ENCODE data around the gene HOXA3.

The HOXA3 gene

DNA sequence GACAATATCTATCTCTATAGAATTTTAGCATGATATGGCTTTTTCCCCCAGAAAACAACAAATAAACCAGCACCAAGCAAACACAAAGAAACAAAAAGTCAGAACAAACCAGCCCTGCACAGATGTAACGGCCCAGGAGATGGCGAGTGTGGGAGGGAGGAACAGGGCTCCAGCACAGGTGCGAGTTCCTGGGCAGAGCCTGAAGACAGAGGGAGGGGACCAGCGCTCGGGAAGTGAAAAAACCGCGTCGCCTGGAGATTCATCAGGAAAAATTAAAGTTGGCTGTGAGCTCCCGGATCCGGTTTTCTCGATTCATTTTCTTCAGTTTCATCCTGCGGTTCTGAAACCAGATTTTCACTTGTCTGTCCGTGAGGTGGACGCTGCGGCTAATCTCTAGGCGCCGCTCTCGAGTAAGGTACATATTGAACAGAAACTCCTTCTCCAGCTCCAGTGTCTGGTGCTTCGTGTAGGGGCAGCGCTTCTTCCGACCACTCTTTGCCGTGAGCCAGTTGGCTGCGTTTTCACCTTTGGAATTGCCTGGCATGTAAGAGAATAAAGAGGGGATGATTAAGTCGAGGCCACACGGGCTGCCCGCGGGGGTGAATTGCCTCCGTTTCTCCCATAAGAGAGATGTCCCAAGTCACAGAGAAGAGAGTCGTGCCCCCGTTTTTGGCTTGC, 19.4 kb upstream of the HOXA3 start:
- no peak overlapping the region for H3K27ac ChIP-seq (ENCODE audit: insufficient read depth, low read length, poor library complexity, severe bottlenecking)
- peaks cover 37% of the 10 kb centered on the region for H3K4me1 ChIP-seq (ENCODE audit: control insufficient read depth, insufficient read depth, low read length, poor library complexity, severe bottlenecking)
- no peaks in the 10 kb centered on the region for H3K9me3 ChIP-seq (ENCODE audit: control insufficient read depth, low read length)
- no peak for DNase-seq
- H3K36me3 ChIP-seq (ENCODE audit: control insufficient read depth, insufficient read depth, low read length): no peaks in the 10 kb centered on the region
- no peak overlapping the region for H3K4me3 ChIP-seq (ENCODE audit: insufficient read depth, low read depth, low read length, poor library complexity, severe bottlenecking)
- H3K27me3 ChIP-seq (replicated peaks; ENCODE audit: control insufficient read depth, insufficient read depth, low read length, poor library complexity, severe bottlenecking): peaks cover 93% of the 10 kb centered on the region

DNA sequence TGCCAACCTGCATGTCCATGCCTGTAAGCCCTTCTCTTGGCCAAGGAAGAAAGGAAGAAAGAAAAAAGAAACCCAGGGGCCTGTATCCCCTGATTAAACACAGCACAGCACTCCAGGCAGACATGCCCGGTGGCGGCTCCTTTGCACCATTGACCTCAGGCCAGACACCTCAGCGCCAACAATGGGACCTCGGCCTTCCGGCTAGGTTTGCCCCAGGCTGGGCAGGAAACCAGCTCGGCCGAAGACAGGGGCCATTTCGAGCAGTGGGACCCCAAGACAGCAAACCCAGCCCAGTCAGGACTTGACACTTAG, 18.9 kb upstream of the HOXA3 start:
- H3K27me3 ChIP-seq (replicated peaks; ENCODE audit: control insufficient read depth, insufficient read depth, low read length, poor library complexity, severe bottlenecking): peaks cover 98% of the 10 kb centered on the region
- no peaks in the 10 kb centered on the region for H3K9me3 ChIP-seq (ENCODE audit: control insufficient read depth, low read length)
- H3K27ac ChIP-seq (ENCODE audit: insufficient read depth, low read length, poor library complexity, severe bottlenecking): no peak overlapping the region
- H3K4me3 ChIP-seq (ENCODE audit: insufficient read depth, low read depth, low read length, poor library complexity, severe bottlenecking): no peak overlapping the region
- H3K36me3 ChIP-seq (ENCODE audit: control insufficient read depth, insufficient read depth, low read length): no peaks in the 10 kb centered on the region
- no peak for DNase-seq
- H3K4me1 ChIP-seq (ENCODE audit: control insufficient read depth, insufficient read depth, low read length, poor library complexity, severe bottlenecking): peaks cover 39% of the 10 kb centered on the region

DNA sequence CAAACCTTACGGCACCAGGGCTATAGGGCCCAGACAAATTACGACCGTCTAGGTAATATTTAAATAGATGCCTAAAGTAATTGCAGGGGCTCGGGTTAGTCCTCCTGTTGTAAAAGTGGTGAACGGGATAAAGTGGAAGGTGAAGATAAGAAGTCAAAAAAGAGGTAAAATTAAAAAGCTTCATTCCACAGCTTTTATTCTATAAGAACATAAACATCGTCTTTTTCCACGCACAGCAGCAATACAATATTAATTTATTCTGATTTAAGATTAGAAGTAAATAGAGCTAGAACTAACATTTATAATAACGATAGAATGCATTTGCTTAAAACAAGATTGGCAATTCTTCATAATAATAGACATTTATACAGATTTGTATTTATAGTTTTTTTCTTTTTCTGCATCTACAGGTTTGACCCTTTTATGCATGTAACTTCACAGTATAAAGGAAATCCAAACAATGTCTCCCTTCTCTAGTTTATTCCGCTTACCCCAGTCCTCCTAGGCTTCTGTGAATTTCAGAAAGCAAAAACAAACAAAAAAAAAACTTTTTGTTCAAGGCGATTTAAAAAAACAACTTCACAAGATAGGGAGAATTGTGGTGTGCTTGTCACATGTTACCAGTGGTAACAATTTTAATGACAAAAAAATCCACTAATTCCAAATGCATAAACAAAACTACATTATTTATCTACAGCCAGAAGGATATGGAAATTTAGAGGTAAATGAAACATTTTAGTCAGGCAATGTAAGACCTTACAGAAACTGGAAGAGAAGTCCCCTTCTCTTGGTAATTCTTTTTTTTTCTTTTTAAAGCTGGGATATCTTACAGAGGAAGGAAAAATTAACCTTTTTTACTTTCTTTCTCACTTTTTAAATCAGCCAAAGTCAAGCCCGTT, 18.3 kb upstream of the HOXA3 start:
- Histone ChIP-seq H3K27me3 (replicated peaks; ENCODE audit: control insufficient read depth, insufficient read depth, low read length, poor library complexity, severe bottlenecking) (peaks cover 100% of the 10 kb centered on the region), H3K27ac (ENCODE audit: insufficient read depth, low read length, poor library complexity, severe bottlenecking) (no peak overlapping the region), H3K36me3 (ENCODE audit: control insufficient read depth, insufficient read depth, low read length) (no peaks in the 10 kb centered on the region), H3K9me3 (ENCODE audit: control insufficient read depth, low read length) (no peaks in the 10 kb centered on the region), H3K4me3 (ENCODE audit: insufficient read depth, low read depth, low read length, poor library complexity, severe bottlenecking) (no peak overlapping the region), H3K4me1 (ENCODE audit: control insufficient read depth, insufficient read depth, low read length, poor library complexity, severe bottlenecking) (peaks cover 45% of the 10 kb centered on the region)
- no peak for DNase-seq

DNA sequence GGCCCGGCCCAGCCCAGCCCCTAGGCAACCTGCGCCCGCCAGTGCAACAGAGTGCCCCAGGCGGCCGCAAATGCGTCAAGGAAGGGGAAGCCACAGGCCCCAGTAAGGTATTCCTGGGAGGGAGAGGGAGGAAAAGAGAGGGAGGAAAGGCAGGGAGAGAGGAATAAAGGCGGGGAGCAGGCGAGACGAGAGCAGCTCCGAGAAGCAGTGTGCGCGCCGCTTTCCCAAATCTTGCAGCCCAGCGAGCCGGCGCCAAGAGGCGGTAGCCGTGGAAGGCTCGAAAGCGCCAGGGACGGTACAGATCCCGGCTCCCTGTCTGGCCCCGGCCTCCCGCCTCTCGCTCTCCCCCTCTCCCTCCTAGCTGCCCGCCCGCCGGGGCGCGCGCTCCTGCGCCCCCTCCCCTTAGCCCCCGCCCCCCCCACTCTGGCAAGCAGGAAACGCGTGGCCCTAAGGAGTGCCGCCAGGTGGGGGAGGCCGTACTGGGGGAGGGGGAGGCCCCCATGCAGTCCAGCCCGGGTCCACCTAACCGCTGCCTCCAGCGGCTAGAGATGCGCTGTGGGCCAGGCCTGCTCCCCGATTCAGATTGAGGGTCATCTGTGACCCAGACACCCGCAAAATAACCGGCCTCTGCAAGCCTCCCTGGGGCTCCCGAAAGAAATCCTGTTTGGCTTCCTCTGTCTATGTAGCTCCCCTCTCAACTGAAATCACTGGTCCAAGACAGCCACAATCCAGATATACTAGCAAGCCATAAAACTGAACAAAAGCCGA, 17.5 kb upstream of the HOXA3 start:
- H3K27ac ChIP-seq (ENCODE audit: insufficient read depth, low read length, poor library complexity, severe bottlenecking): no peak overlapping the region
- peaks cover 100% of the 10 kb centered on the region for H3K27me3 ChIP-seq (replicated peaks; ENCODE audit: control insufficient read depth, insufficient read depth, low read length, poor library complexity, severe bottlenecking)
- H3K4me3 ChIP-seq (ENCODE audit: insufficient read depth, low read depth, low read length, poor library complexity, severe bottlenecking): no peak overlapping the region

DNA sequence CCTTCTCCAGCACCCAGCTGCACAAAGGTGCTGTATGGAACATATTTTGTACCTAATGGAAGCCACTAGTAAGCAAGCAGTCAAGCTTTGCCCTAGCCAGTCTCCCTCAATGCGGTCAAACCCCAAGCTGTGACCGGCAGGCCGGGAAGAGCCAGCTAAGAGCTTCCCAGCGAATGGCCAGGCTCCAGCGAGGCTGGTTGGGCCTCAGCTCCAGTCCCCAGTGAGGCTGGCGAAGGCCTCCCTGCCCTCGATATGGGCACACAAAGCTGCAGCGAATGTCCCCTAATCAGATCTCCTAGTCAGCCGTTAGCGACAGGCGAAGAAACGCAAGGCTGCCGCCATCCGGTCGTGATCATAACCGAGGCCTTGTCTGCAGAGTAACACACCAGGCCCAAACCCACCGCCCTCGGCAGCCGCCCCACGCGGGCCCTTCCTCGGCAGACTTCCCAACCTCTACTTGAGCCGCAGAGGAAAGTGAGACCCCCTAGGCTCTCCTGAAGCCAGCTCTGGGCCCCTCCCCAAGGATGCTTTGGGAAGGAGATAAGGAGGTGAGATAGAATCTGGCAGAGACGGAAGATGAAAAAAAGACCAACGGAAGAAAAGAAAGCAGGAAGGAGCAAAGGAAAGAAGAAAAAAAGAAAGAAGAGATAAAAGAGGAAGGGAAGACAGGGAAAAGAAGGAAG, 16.0 kb upstream of the HOXA3 start:
- no peak overlapping the region for H3K4me3 ChIP-seq (ENCODE audit: insufficient read depth, low read depth, low read length, poor library complexity, severe bottlenecking)
- peaks cover 47% of the 10 kb centered on the region for H3K4me1 ChIP-seq (ENCODE audit: control insufficient read depth, insufficient read depth, low read length, poor library complexity, severe bottlenecking)

More for the DNA sequence above, 17.5 kb upstream of the HOXA3 start:
- H3K4me1 ChIP-seq (ENCODE audit: control insufficient read depth, insufficient read depth, low read length, poor library complexity, severe bottlenecking): peaks cover 53% of the 10 kb centered on the region
- H3K9me3 ChIP-seq (ENCODE audit: control insufficient read depth, low read length): no peaks in the 10 kb centered on the region
- DNase-seq: no peak
- H3K36me3 ChIP-seq (ENCODE audit: control insufficient read depth, insufficient read depth, low read length): no peaks in the 10 kb centered on the region

DNA sequence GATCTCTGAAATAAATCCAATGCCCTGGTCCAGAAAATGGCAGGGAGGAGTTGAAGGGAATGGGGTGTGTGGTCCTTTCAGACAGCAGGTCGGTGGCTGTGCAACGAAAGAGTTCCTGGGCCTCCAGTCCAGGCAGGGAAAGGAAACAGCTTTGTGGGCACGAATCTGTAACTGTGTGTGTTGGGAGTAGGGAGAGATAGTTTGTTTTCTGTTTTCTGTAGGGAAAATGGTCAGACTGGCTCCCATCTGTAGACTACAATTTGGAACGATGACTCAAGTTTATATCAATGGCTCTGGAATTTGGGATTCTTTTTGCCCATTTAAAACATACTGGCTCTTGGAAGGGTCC, 15.5 kb upstream of the HOXA3 start:
- Histone ChIP-seq H3K27me3 (replicated peaks; ENCODE audit: control insufficient read depth, insufficient read depth, low read length, poor library complexity, severe bottlenecking) (peaks cover 97% of the 10 kb centered on the region), H3K36me3 (ENCODE audit: control insufficient read depth, insufficient read depth, low read length) (no peaks in the 10 kb centered on the region), H3K4me1 (ENCODE audit: control insufficient read depth, insufficient read depth, low read length, poor library complexity, severe bottlenecking) (peaks cover 42% of the 10 kb centered on the region), H3K9me3 (ENCODE audit: control insufficient read depth, low read length) (no peaks in the 10 kb centered on the region), H3K27ac (ENCODE audit: insufficient read depth, low read length, poor library complexity, severe bottlenecking) (no peak overlapping the region), H3K4me3 (ENCODE audit: insufficient read depth, low read depth, low read length, poor library complexity, severe bottlenecking) (no peak overlapping the region)
- no peak for DNase-seq

More for the DNA sequence above, 16.0 kb upstream of the HOXA3 start:
- no peaks in the 10 kb centered on the region for H3K36me3 ChIP-seq (ENCODE audit: control insufficient read depth, insufficient read depth, low read length)
- DNase-seq: no peak
- no peaks in the 10 kb centered on the region for H3K9me3 ChIP-seq (ENCODE audit: control insufficient read depth, low read length)
- peaks cover 100% of the 10 kb centered on the region for H3K27me3 ChIP-seq (replicated peaks; ENCODE audit: control insufficient read depth, insufficient read depth, low read length, poor library complexity, severe bottlenecking)
- H3K27ac ChIP-seq (ENCODE audit: insufficient read depth, low read length, poor library complexity, severe bottlenecking): no peak overlapping the region

DNA sequence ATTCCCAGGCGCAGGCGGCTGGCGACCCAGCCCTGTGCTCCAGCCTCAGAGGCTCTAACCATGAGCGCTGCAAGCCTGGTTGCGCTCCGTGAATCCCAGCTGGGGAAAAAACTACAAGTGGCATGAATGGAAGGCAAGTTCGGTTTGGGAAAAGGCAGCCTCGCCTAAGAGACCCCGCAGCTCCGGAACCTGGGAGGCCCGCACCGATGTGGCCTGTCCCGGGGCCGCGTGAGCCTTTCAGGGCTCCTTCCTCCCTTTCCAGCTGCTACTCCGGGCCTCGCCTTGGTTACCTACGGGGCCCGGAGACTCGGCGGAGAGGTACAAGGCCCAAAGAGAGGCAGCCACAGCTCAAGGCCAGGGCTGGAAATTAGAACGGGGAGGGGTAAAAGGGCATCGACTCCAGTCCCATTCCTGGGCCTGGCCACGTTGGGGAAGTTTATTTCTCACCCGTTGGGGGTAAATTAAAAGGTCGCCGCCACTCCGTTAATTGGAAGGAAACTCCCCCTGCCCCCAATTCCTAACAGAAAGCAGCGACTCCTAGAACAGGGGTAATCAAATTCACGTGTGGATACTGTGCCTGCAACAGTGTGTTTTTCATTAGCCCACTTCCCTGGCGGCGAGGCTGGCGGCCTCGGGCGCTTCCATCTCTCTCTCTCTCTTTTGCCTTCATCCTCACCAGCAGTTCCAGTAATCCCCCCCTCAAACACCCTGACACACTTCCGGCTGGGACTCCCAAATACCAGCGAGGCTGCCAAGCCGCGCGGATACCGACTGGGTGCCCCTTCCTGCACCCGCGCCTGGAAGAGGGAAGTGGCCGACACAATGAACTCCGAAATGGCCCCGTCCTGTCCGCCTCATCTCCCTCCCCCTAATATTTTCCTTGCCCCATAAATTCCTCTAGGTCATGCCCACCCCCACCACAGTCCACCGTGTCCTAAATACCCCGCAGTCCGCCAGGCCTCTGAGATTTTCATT, 14.4 kb upstream of the HOXA3 start:
- Histone ChIP-seq H3K27me3 (replicated peaks; ENCODE audit: control insufficient read depth, insufficient read depth, low read length, poor library complexity, severe bottlenecking) (peaks cover 93% of the 10 kb centered on the region), H3K36me3 (ENCODE audit: control insufficient read depth, insufficient read depth, low read length) (no peaks in the 10 kb centered on the region), H3K9me3 (ENCODE audit: control insufficient read depth, low read length) (no peaks in the 10 kb centered on the region), H3K27ac (ENCODE audit: insufficient read depth, low read length, poor library complexity, severe bottlenecking) (no peak overlapping the region), H3K4me3 (ENCODE audit: insufficient read depth, low read depth, low read length, poor library complexity, severe bottlenecking) (no peak overlapping the region), H3K4me1 (ENCODE audit: control insufficient read depth, insufficient read depth, low read length, poor library complexity, severe bottlenecking) (peaks cover 36% of the 10 kb centered on the region)
- no peak for DNase-seq

DNA sequence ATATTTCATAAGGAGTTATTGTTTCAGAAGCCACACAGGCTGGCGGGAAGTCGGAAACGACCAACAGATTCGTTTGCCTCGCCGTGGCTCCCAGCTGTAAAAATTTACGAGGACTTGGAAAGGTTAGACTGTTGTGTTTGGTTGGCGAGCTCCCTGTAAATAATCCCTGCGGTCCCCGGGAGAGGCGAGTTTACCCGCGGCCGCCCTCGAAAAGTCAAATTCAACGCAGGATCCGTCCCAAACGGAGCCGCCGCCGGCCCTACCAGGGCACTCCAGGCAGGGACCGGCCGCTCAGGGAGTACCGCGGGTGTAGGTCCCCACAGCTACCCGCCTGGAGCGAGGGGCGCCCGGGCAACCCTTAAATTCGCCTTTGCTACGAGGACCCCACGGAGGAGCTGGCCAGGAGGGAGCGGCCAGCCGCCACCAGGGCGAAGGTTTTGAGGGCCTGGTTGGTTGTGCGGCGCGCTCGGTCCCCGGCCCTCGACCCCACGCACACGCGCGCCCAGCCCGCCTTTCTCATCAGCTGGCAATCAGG, 13.7 kb upstream of the HOXA3 start:
- Histone ChIP-seq H3K27ac (ENCODE audit: insufficient read depth, low read length, poor library complexity, severe bottlenecking) (no peak overlapping the region), H3K9me3 (ENCODE audit: control insufficient read depth, low read length) (no peaks in the 10 kb centered on the region), H3K27me3 (replicated peaks; ENCODE audit: control insufficient read depth, insufficient read depth, low read length, poor library complexity, severe bottlenecking) (peaks cover 87% of the 10 kb centered on the region), H3K36me3 (ENCODE audit: control insufficient read depth, insufficient read depth, low read length) (no peaks in the 10 kb centered on the region), H3K4me3 (ENCODE audit: insufficient read depth, low read depth, low read length, poor library complexity, severe bottlenecking) (no peak overlapping the region), H3K4me1 (ENCODE audit: control insufficient read depth, insufficient read depth, low read length, poor library complexity, severe bottlenecking) (peaks cover 40% of the 10 kb centered on the region)
- DNase-seq: no peak

All from effector memory CD4-positive, alpha-beta T cell (primary cell).